Endothelial cell of umbilical vein (primary cell): ENCODE measurements around the gene ATP2B2. TPM values are rescaled to one million over a fixed set of nuclear protein-coding genes. Genes with fewer than 3 reads are reported as not detected.

Experiments
- BruUV-seq: library from RNA; stranded (reverse); fragments of 400-500 nt; replicated peaks from 2 replicates; lab custom pipeline; 2021; lab: Mats Ljungman, UMichigan
- CTCF ChIA-PET: fragments of 300-600, 350-600 bp; sonication (Branson Sonifier 250); formaldehyde crosslinking; loops from one replicate; lab custom pipeline; 2021; ENCODE audit warnings: antibody characterized with exemption, inconsistent platforms; lab: Charles Lee
- POLR2A ChIA-PET: fragments of 300-600, 350-600 bp; sonication (Branson Sonifier 250); formaldehyde crosslinking; loops from one replicate; lab custom pipeline; 2021; ENCODE audit warnings: antibody characterized with exemption, inconsistent platforms; lab: Charles Lee
- DNase-seq: peaks from one replicate; pipeline ENCODE4 v3.0.0-alpha.2; 2011; ENCODE audit warnings: low read depth, low spot score
- FAIRE-seq: peaks from 2 replicates; lab custom pipeline; 2011; peaks lifted over from hg19 to GRCh38; lab: Jason Lieb, UNC
- H2AFZ ChIP-seq: 2 replicates; pipeline ENCODE4 v1.6.0; 2012; ENCODE audit warnings: low read depth, low read length, control low read depth, inconsistent platforms
- H3K27ac ChIP-seq: 2 replicates; pipeline ENCODE4 v1.5.1; 2011; ENCODE audit warnings: low read depth, mild to moderate bottlenecking, control low read depth, low read length, moderate library complexity; ENCODE audit not compliant: insufficient read depth
- H3K27me3 ChIP-seq, 2 experiments: 2 replicates each; pipeline versions ENCODE4 v1.6.0 to v1.6.1; 2011; ENCODE audit warnings: low read length in 2 of 2, mixed read lengths in 1 of 2; ENCODE audit not compliant: control insufficient read depth in 2 of 2, insufficient read depth in 2 of 2
- H3K36me3 ChIP-seq, 2 experiments: 2 replicates in 1 of 2; 3 replicates in 1 of 2; pipeline ENCODE4 v1.5.1; 2011; ENCODE audit warnings: low read length in 2 of 2, mild to moderate bottlenecking in 1 of 2, moderate library complexity in 1 of 2; ENCODE audit not compliant: control insufficient read depth in 2 of 2, insufficient read depth in 2 of 2; ENCODE audit errors: extremely low read depth in 1 of 2
- H3K4me1 ChIP-seq: 3 replicates; pipeline ENCODE4 v1.5.1; 2011; ENCODE audit warnings: mild to moderate bottlenecking, low read length; ENCODE audit not compliant: control insufficient read depth, insufficient read depth; ENCODE audit errors: extremely low read depth
- H3K4me2 ChIP-seq: 2 replicates; pipeline ENCODE4 v1.6.1; 2011; ENCODE audit warnings: low read length, control low read depth, mixed read lengths; ENCODE audit not compliant: insufficient read depth
- H3K4me3 ChIP-seq, 3 experiments: fragments of 200-600 bp in 1 of 3; sonication (generic), shearing (Covaris generic) in 1 of 3; replicated peaks in 1 of 3; 2 replicates each; pipeline ENCODE4 v1.5.1; 2011 to 2016; ENCODE audit warnings: control low read depth in 3 of 3, low read length in 3 of 3, mild to moderate bottlenecking in 2 of 3, inconsistent platforms in 1 of 3, low read depth in 1 of 3, moderate library complexity in 1 of 3; ENCODE audit not compliant: insufficient read depth in 1 of 3
- H3K79me2 ChIP-seq: 2 replicates; pipeline ENCODE4 v1.6.0; 2012; ENCODE audit warnings: low read length, inconsistent platforms; ENCODE audit not compliant: control insufficient read depth, insufficient read depth
- H3K9ac ChIP-seq: replicated peaks from 2 replicates; pipeline ENCODE3; 2011; ENCODE audit warnings: low read length, control low read depth; ENCODE audit not compliant: insufficient read depth; ENCODE audit errors: extremely low read depth
- H3K9me1 ChIP-seq: replicated peaks from 3 replicates; pipeline ENCODE4 v1.6.0; 2011; ENCODE audit warnings: mild to moderate bottlenecking, low read length; ENCODE audit not compliant: control insufficient read depth, insufficient read depth; ENCODE audit errors: extremely low read depth
- H3K9me3 ChIP-seq: replicated peaks from 2 replicates; pipeline ENCODE4 v1.5.1; 2012; ENCODE audit warnings: low read length, inconsistent platforms; ENCODE audit not compliant: control insufficient read depth, insufficient read depth
- H4K20me1 ChIP-seq: replicated peaks from 2 replicates; pipeline ENCODE3; 2011; ENCODE audit warnings: mild to moderate bottlenecking, low read length; ENCODE audit not compliant: control insufficient read depth, insufficient read depth; ENCODE audit errors: extremely low read depth
- CTCF ChIP-seq, 2 donors: IDR thresholded peaks; 1 replicate in 1 of 2; 2 replicates in 1 of 2; pipeline ENCODE4 v1.5.1; 2011; ENCODE audit warnings: low read length in 2 of 2, mild to moderate bottlenecking in 2 of 2, moderate library complexity in 2 of 2, control low read depth in 1 of 2, inconsistent platforms in 1 of 2, low read depth in 1 of 2; ENCODE audit not compliant: insufficient read depth in 1 of 2; ENCODE audit errors: extremely low read depth in 1 of 2
- EZH2 ChIP-seq: IDR thresholded peaks from 2 replicates; pipeline ENCODE4 v1.6.1; 2012; ENCODE audit warnings: borderline replicate concordance, low read depth, mild to moderate bottlenecking, moderate library complexity, low read length, inconsistent platforms; ENCODE audit not compliant: severe bottlenecking
- GATA2 ChIP-seq: IDR thresholded peaks from 2 replicates; pipeline ENCODE4 v1.7.0; 2011; ENCODE audit warnings: low read depth, mild to moderate bottlenecking, moderate library complexity, mixed read lengths, low read length; ENCODE audit not compliant: insufficient read length, insufficient read depth
- JUN ChIP-seq: IDR thresholded peaks from 2 replicates; pipeline ENCODE4 v1.6.1; 2011; ENCODE audit warnings: borderline replicate concordance, low read depth; ENCODE audit not compliant: insufficient read length, insufficient read depth
- POLR2A ChIP-seq: IDR thresholded peaks from 2 replicates; pipeline ENCODE4 v1.6.1; 2012; ENCODE audit warnings: low read depth, mild to moderate bottlenecking, control low read depth, low read length
- POLR2AphosphoS5 ChIP-seq: IDR thresholded peaks from 2 replicates; pipeline ENCODE4 v1.6.1; 2012; ENCODE audit warnings: low read depth, mild to moderate bottlenecking, control low read depth, low read length, moderate library complexity; ENCODE audit not compliant: insufficient read depth
- dilution Hi-C: fragments of 300-500 bp; cut with MboI; formaldehyde crosslinking; loops from one replicate; pipeline ENCODE4 v1.15.0; 2019; ENCODE audit warnings: low sequenced_read_pairs; ENCODE audit not compliant: extremely low pct_ligation_motif_present
- intact Hi-C: fragments of 100-400 bp; cut with micrococcal nuclease; formaldehyde crosslinking; loops from one replicate; pipeline ENCODE4 v1.10.0; 2022
- polyA plus RNA-seq, 4 experiments: library from polyadenylated mRNA; depleted of rRNA in 3 of 4; stranded (reverse) in 3 of 4; unstranded in 1 of 4; fragments of >200 nt; gene quantifications; 2 replicates each; pipeline versions ENCODE4 v1.2.1 to v1.2.3, GENCODE V29; 2011 to 2012; ENCODE audit warnings: missing spikeins in 1 of 4
- total RNA-seq: library from RNA; stranded (reverse); gene quantifications from 2 replicates; pipeline ENCODE4 v1.2.3, GENCODE V29; 2021
- TF ChIP-seq, protein P1 (sequence below): IDR thresholded peaks from 2 replicates; pipeline ENCODE4 v1.6.1; 2011; ENCODE audit not compliant: insufficient read depth, insufficient read length

Gene ATP2B2
- total and polyA plus RNA-seq, 2 donors (not counting 3 experiments of a cell fraction or from before 2014, with no cell fraction given), result not detected

- dilution Hi-C loops, result no loop called here
- H3K36me3 ChIP-seq, result no peaks in the 10 kb centered on the region
- H3K27ac ChIP-seq, result no peak overlapping the region
- no peaks in the 10 kb centered on the region for H4K20me1 ChIP-seq
- no peaks in the 10 kb centered on the region for H3K27me3 ChIP-seq
- no peak overlapping the region for H3K4me3 ChIP-seq
- POLR2A ChIA-PET, result no interaction called here
- H3K4me2 ChIP-seq, result no peak overlapping the region
- no peak overlapping the region for H2AFZ ChIP-seq
- CTCF ChIA-PET, result interaction anchor here (1.3 kb wide), 1 partner anchor 32 kb away, joined by 3 read pairs; no protein-coding TSS in a partner anchor
- TF ChIP-seq POLR2AphosphoS5, result no peak
- TF ChIP-seq POLR2A, result no peak
- TF ChIP-seq EZH2, result no peak
- no peak for TF ChIP-seq CTCF (IDR thresholded peaks at IDR 0.05; ENCODE audit: extremely low read depth in 1 of 2, insufficient read depth in 1 of 2, low read depth in 1 of 2, low read length in 2 of 2)
- TF ChIP-seq GATA2, result no peak
- H3K79me2 ChIP-seq, result no peaks in the 10 kb centered on the region
- BruUV-seq, result no TSS peak
- FAIRE-seq, result no peak
- no peaks in the 10 kb centered on the region for H3K4me1 ChIP-seq
- no peak for DNase-seq
- no peaks in the 10 kb centered on the region for H3K9me3 ChIP-seq
- H3K9ac ChIP-seq, result no peak overlapping the region
- no peaks in the 10 kb centered on the region for H3K9me1 ChIP-seq
- intact Hi-C loops, result no loop called here
Observed at GRCh38 chr3:10467204-10467603, 38.2 kb downstream of the ATP2B2 start.

DNA sequence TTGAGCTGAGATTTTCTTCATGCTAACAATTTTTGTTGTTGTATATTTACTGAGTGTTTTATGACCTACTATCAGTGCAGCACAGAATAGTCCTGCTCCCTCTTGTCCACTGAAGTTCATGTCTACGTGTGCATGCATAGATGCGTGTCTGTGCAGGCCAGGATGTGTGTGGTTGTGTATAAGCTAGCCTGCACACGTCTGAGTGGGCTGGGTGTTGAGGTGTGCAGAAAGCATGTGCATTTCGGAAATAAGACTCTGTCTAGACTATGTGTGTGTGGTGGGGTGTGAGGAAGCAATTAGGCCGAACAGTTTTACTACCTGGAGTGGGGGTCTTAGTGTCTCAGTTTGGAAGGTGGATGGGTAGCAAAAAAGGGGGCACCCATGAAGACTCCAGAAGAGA lies 39.2 kb downstream of the ATP2B2 start:
- Histone ChIP-seq H3K4me2 (no peak overlapping the region), H3K9ac (no peak overlapping the region), H3K4me1 (no peaks in the 10 kb centered on the region), H3K36me3 (no peaks in the 10 kb centered on the region), H3K9me1 (no peaks in the 10 kb centered on the region), H3K4me3 (no peak overlapping the region), H3K9me3 (no peaks in the 10 kb centered on the region), H2AFZ (no peak overlapping the region), H3K27me3 (no peaks in the 10 kb centered on the region), H3K79me2 (no peaks in the 10 kb centered on the region), H3K27ac (no peak overlapping the region), H4K20me1 (no peaks in the 10 kb centered on the region)
- DNase-seq (no peak), FAIRE-seq (no peak)
- BruUV-seq, result no TSS peak
- CTCF ChIA-PET, result interaction anchor here (1.3 kb wide), 1 partner anchor 33 kb away, joined by 3 read pairs; no protein-coding TSS in a partner anchor
- TF ChIP-seq CTCF (IDR thresholded peaks at IDR 0.05; ENCODE audit: extremely low read depth in 1 of 2, insufficient read depth in 1 of 2, low read depth in 1 of 2, low read length in 2 of 2), result no peak
- no peak for TF ChIP-seq JUN
- TF ChIP-seq, protein P1, sequence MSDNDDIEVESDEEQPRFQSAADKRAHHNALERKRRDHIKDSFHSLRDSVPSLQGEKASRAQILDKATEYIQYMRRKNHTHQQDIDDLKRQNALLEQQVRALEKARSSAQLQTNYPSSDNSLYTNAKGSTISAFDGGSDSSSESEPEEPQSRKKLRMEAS, result no peak
- no peak for TF ChIP-seq POLR2AphosphoS5
- dilution Hi-C loops (no loop called here), intact Hi-C loops (no loop called here)
- POLR2A ChIA-PET, result no interaction called here
